HG02884 (cell line): ENCODE measurements around the gene TNIK.

Experiments used
- ATAC-seq: cut with Tn5 transposase; IDR thresholded peaks from one replicate; pipeline ENCODE4 v1.9.1; 2021; ENCODE audit warnings: mild to moderate bottlenecking, moderate library complexity; ENCODE audit not compliant: unreplicated experiment

TNIK gene

DNA sequence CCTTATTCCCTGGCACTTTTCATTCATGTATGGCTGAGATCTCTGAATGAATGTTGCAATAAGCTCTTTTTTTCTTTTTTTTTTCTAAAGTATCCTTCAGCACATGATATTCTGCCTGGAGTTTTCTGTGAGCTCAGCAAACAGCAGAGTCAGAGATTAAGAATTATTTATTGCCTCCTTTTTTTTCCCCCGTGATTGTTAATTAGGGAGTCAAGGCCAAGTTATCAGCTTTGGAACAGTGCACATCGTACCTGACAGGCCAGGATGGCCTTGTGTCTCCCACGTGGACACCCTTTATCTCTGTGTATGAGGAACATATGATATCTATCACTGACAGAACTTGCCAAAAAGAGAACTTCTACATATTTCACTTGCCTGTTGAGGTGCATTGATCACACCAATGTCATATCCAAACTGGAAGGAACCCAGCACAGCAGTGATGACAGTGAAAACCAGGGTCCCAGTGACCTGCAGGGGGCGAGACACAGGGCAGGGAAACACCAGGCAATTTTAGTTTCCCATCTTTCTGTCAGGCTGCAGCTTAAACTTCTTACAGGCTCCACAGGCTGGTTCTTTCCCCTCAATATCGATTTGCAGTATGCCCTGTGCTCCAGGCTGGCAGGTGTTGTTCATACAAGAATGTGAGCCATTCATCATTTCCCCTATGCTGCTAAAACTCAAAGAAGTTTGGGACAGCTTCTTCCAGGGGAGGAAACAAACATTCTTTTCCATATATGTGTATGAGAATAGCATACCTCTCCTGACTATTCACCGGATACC lies 441.9 kb downstream of the TNIK start:
- no peak for ATAC-seq

DNA sequence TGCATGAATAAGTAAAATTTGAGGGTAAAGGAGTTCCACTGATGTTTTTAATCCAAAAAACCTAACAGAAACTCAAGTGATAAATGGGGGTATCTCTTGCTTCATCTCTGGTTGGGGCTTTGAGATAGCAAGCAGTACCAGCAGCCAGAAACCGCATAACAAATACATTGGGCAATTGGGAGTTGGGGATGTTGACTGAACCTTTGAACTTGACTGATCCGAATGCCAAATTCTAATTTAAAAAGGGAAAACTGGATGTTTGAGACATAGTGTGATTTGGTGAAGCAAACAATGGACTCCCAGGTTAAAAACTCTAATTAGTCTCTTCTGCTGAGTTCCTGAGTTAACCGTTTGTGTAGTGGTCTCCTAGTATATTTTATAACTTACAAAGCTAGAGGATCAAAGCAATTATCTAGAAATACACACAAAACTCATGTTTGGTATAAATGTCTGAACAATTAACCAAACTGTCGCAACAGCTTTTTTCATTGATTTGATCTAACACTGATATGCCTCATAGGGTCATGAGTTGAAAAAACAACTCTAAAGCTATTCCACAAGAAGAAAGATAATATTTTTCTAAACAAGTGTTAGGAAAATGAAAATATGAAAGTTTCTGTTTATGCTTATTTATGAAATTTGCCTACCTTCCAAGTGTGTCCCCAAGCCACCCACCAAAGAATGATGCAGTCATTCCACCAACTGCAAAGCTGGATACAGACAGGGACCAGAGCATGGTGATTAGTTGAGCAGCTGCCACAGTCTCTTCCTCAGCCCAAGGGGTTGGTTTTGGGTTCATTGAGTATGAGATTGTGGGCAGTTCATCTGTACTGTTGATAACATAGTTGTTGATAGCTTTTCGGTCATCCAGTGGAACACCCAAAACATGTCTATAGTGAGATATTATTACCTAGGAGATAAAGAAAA lies 446.1 kb downstream of the TNIK start:
- no peak for ATAC-seq

DNA sequence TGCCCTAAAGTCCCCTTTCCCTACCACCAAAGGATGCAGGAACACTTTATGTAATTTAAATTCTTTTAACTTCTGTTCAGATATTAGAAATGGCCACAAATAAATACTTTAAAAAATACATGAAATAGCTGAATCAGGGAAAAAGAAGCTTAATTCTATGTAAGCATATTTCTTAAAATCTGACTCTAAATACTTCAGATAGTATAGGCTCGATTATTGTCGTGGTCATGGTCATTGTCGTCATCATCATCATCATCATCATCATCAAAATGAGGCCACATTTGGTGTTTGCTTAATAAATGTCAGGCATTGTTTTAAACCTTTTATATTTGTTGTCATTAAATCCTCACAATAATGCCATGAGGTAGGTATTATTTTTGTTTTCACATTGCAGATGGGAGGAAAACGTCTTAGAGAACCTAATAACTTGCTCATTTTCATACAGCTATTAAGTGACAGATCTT lies 448.3 kb downstream of the TNIK start:
- no peak for ATAC-seq
